Measurements from ENCODE around the gene SRY.
"Not testable (repeated sequence)": the region's sequence is repeated elsewhere in the genome, so short reads cannot be mapped to it uniquely, and the experiment has no call there.

Gene SRY

GRCh38 chrY:2787600-2787999, at the start of gene SRY:
SRY (minus strand) TSS chrY:2787682; CDS start chrY:2787603, 79 bp downstream.
- no peak for DNase-seq (ENCODE audit: low spot score)

GRCh38 chrY:2837078-2837477, 49.6 kb upstream of the SRY start:
- no peak for DNase-seq (ENCODE audit: low spot score)

- no peak for DNase-seq (ENCODE audit: low spot score)
Observed at GRCh38 chrY:2835230-2835629, 47.7 kb upstream of the SRY start.

- DNase-seq (ENCODE audit: low spot score): no peak
Observed at GRCh38 chrY:2828497-2828896, 41.0 kb upstream of the SRY start.

GRCh38 chrY:2824471-2824870, 37.0 kb upstream of the SRY start:
- DNase-seq (ENCODE audit: low spot score): no peak

- not testable (repeated sequence) for DNase-seq (ENCODE audit: low spot score)
Observed at GRCh38 chrY:2817146-2817896, 29.8 kb upstream of the SRY start.

- DNase-seq (ENCODE audit: low spot score): no peak
Observed at GRCh38 chrY:2800246-2800645, 12.8 kb upstream of the SRY start.

GRCh38 chrY:2797991-2798390, 10.5 kb upstream of the SRY start:
- DNase-seq (ENCODE audit: low spot score): no peak

- DNase-seq (ENCODE audit: low spot score): no peak
Observed at GRCh38 chrY:2796977-2797523, 9.6 kb upstream of the SRY start.

- no peak for DNase-seq (ENCODE audit: low spot score)
Observed at GRCh38 chrY:2789756-2790155, 2.3 kb upstream of the SRY start.

GRCh38 chrY:2786876-2787512, 488 bp downstream of the SRY start:
- DNase-seq (ENCODE audit: low spot score): no peak
